ENCODE measurements around the gene MRGPRF.

DNA sequence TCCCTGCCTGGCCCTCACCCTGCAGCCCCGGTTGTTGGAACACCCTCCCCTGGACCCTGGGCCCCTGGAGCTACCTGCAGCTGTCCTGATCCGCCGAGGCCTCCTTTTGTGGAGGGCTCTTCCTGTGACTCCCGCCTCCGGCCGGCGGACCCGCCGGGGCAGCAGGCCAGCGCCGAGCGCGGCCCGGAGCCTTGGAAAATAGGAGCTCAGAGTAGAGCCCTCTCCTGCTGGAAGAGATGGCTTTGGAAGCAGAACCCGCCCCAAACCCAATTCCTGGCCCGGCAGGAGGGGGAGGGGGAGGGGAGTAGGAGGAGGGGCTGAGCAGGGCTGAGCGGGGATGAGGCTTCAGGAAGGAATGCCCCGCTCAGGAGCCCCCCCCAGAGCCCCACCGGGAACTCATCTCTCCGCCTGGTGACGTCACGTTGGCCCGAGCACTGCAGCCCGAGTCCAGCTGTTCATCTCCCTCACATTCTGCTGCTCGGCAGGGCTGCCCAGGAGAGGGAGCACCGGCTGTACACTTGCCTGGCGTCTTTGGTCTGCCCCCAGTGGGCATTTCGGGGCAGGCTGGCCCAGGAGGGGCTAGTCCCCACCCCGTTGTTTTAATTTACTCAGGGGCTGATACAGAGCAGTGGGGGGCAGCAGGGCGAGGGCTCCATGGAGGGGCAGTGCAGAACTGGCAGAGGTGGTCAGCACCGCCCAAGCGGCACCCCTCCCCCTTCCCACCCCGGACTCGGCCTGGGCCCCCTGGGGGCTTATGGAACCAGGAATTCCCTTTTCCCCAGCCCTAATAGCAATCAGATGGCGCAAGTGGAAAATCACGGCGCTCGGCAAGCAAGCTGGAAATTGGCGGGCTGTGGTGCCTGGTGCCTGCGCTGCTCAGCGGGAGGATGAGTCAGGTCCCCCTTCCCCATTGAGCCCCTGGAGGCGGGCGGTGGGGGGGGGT is at the start of gene MRGPRF:
- TF ChIP-seq, protein P1, sequence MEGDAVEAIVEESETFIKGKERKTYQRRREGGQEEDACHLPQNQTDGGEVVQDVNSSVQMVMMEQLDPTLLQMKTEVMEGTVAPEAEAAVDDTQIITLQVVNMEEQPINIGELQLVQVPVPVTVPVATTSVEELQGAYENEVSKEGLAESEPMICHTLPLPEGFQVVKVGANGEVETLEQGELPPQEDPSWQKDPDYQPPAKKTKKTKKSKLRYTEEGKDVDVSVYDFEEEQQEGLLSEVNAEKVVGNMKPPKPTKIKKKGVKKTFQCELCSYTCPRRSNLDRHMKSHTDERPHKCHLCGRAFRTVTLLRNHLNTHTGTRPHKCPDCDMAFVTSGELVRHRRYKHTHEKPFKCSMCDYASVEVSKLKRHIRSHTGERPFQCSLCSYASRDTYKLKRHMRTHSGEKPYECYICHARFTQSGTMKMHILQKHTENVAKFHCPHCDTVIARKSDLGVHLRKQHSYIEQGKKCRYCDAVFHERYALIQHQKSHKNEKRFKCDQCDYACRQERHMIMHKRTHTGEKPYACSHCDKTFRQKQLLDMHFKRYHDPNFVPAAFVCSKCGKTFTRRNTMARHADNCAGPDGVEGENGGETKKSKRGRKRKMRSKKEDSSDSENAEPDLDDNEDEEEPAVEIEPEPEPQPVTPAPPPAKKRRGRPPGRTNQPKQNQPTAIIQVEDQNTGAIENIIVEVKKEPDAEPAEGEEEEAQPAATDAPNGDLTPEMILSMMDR (conservative IDR thresholded peaks at IDR 0.05; ENCODE audit: low read length), result no peak
- no peak for TF ChIP-seq EZH2phosphoT487 (IDR thresholded peaks at IDR 0.05; ENCODE audit: borderline replicate concordance)

Measured in Loucy (cell line).